K562 (cell line): Measurements from ENCODE around the gene GPC3. TPM values are rescaled to one million over a fixed set of nuclear protein-coding genes. Genes with fewer than 3 reads are reported as not detected.

Experiments used
- ATAC-seq: fragments of 200-7000 bp; cut with Tn5 transposase; 3 replicates; pipeline ENCODE4 v1.9.1; 2020; ENCODE audit warnings: moderate library complexity
- BruUV-seq: library from RNA; stranded (reverse); fragments of 400-500 nt; replicated peaks from 2 replicates; lab custom pipeline; 2021; lab: Mats Ljungman, UMichigan
- CTCF ChIA-PET: fragments of 300-600 bp; formaldehyde crosslinking; extraction: SDS; loops from one replicate; lab custom pipeline; 2021; ENCODE audit warnings: low intra/inter-chr PET ratio; lab: Yijun Ruan, JAX
- POLR2A ChIA-PET: fragments of 300-600, 350-650 bp; sonication (Branson Sonifier 250); formaldehyde crosslinking; extraction: SDS; loops from one replicate; lab custom pipeline; 2021; ENCODE audit warnings: antibody characterized with exemption, inconsistent platforms; lab: Yijun Ruan, JAX
- DNase-seq, 4 experiments: peaks; one replicate each; pipeline versions ENCODE4 v3.0.0 to v3.0.0-alpha.2; 2011 to 2018; ENCODE audit warnings: low spot score in 3 of 4, mixed read lengths in 3 of 4; ENCODE audit errors: extremely low read depth in 1 of 4
- FAIRE-seq: peaks from 2 replicates; lab custom pipeline; 2011; peaks lifted over from hg19 to GRCh38; lab: Jason Lieb, UNC
- H2AFZ ChIP-seq: 2 replicates; pipeline ENCODE4 v1.6.0; 2011; ENCODE audit warnings: low read depth, low read length, control low read depth, inconsistent platforms
- H3K27ac ChIP-seq: fragments of 200-600 bp; 3 replicates; pipeline ENCODE4 v1.8.0; 2011; ENCODE audit warnings: low read depth, mild to moderate bottlenecking, control low read depth, inconsistent platforms, low read length, moderate library complexity, mixed read lengths; ENCODE audit errors: extremely low read depth
- H3K27me3 ChIP-seq, 2 experiments: fragments of 300-600 bp in 1 of 2; 2 replicates in 1 of 2; 3 replicates in 1 of 2; pipeline versions ENCODE4 v1.6.0 to v1.8.0; 2011; ENCODE audit warnings: inconsistent platforms in 2 of 2, low read length in 2 of 2, mild to moderate bottlenecking in 1 of 2, mixed read lengths in 1 of 2, moderate library complexity in 1 of 2; ENCODE audit not compliant: control insufficient read depth in 2 of 2, insufficient read depth in 2 of 2
- H3K36me3 ChIP-seq: fragments of 300-600 bp; 3 replicates; pipeline ENCODE4 v1.8.0; 2011; ENCODE audit warnings: mild to moderate bottlenecking, low read length, inconsistent platforms; ENCODE audit not compliant: control insufficient read depth, insufficient read depth
- H3K4me1 ChIP-seq, 2 experiments: fragments of 200-600 bp in 1 of 2; replicated peaks in 1 of 2; 2 replicates in 1 of 2; 3 replicates in 1 of 2; pipeline versions ENCODE4 v1.5.1 to v1.8.0; 2011; ENCODE audit warnings: inconsistent platforms in 2 of 2, low read length in 2 of 2, mild to moderate bottlenecking in 1 of 2, mixed read lengths in 1 of 2, moderate library complexity in 1 of 2; ENCODE audit not compliant: control insufficient read depth in 2 of 2, insufficient read depth in 2 of 2
- H3K4me2 ChIP-seq: 2 replicates; pipeline ENCODE4 v1.6.1; 2011; ENCODE audit warnings: low read length, control low read depth, inconsistent platforms, mixed read lengths; ENCODE audit not compliant: insufficient read depth
- H3K4me3 ChIP-seq: fragments of 200-600 bp; sonication (generic), shearing (Covaris generic); 2 replicates; pipeline ENCODE4 v1.5.1; 2016; ENCODE audit warnings: control low read depth, inconsistent platforms
- H3K79me2 ChIP-seq: fragments of 200-600 bp; 3 replicates; pipeline ENCODE4 v1.8.0; 2011; ENCODE audit warnings: low read length, inconsistent platforms; ENCODE audit not compliant: control insufficient read depth, insufficient read depth
- H3K9ac ChIP-seq, 2 experiments: 2 replicates each; pipeline versions ENCODE4 v1.6.0 to v1.6.1; 2011; ENCODE audit warnings: low read depth in 2 of 2, low read length in 2 of 2, control low read depth in 1 of 2, inconsistent platforms in 1 of 2, mild to moderate bottlenecking in 1 of 2, mixed read lengths in 1 of 2; ENCODE audit not compliant: insufficient read depth in 1 of 2
- H3K9me1 ChIP-seq: one replicate; pipeline ENCODE4 v1.6.0; 2011; ENCODE audit warnings: inconsistent platforms, mild to moderate bottlenecking, low read length, moderate library complexity; ENCODE audit not compliant: control insufficient read depth, insufficient read depth
- H3K9me3 ChIP-seq: replicated peaks from 2 replicates; pipeline ENCODE4 v1.5.1; 2011; ENCODE audit warnings: low read depth, low read length, inconsistent platforms; ENCODE audit not compliant: control insufficient read depth, insufficient read depth
- H4K20me1 ChIP-seq: replicated peaks from 2 replicates; pipeline ENCODE4 v1.6.1; 2011; ENCODE audit warnings: low read length, inconsistent platforms, mixed read lengths; ENCODE audit not compliant: control insufficient read depth, insufficient read depth
- BACH1 ChIP-seq: fragments of 200-800 bp; sonication (Bioruptor generic); IDR thresholded peaks from 2 replicates; pipeline ENCODE4 v1.6.1; 2016; ENCODE audit warnings: missing genetic modification characterization, missing compliant biosample characterization
- BDP1 ChIP-seq: IDR thresholded peaks from 3 replicates; pipeline ENCODE4 v1.6.1; 2011; ENCODE audit not compliant: insufficient read length, insufficient read depth
- BRD4 ChIP-seq: fragments of 200-600 bp; sonication (generic); IDR thresholded peaks from 2 replicates; pipeline ENCODE4 v1.6.1; 2017; ENCODE audit warnings: inconsistent platforms
- LEF1 ChIP-seq: fragments of 450-650 bp; IDR thresholded peaks from 2 replicates; pipeline ENCODE4 v1.6.1; 2016; ENCODE audit warnings: mild to moderate bottlenecking
- MAFK ChIP-seq: IDR thresholded peaks from 2 replicates; pipeline ENCODE4 v1.6.1; 2011; ENCODE audit warnings: low read length, improper control_type of control experiment
- MTF1 ChIP-seq: fragments of 250-450 bp; sonication (Bioruptor Pico); IDR thresholded peaks from 2 replicates; pipeline ENCODE4 v1.9.0; 2021; ENCODE audit warnings: moderate library complexity, mild to moderate bottlenecking, inconsistent platforms, borderline replicate concordance
- NEUROD1 ChIP-seq: fragments of 150-350 bp; IDR thresholded peaks from 2 replicates; pipeline ENCODE4 v1.6.1; 2014; ENCODE audit warnings: borderline replicate concordance, low read length, low read depth; ENCODE audit not compliant: partially characterized antibody
- NKRF ChIP-seq: fragments of 450-650 bp; IDR thresholded peaks from 2 replicates; pipeline ENCODE4 v1.6.1; 2016; ENCODE audit warnings: borderline replicate concordance
- PREB ChIP-seq: sonication (generic); formaldehyde crosslinking; IDR thresholded peaks from 2 replicates; pipeline ENCODE4 v1.8.1; 2023; ENCODE audit warnings: mild to moderate bottlenecking, missing genetic modification reagents
- XRCC5 ChIP-seq: fragments of 200-400 bp; formaldehyde crosslinking; IDR thresholded peaks from 2 replicates; pipeline ENCODE4 v1.6.1; 2017; ENCODE audit warnings: low read depth, mild to moderate bottlenecking, low read length
- ZKSCAN3 ChIP-seq: fragments of 250-450 bp; sonication (Bioruptor Pico); IDR thresholded peaks from 2 replicates; pipeline ENCODE4 v1.4.0; 2020
- ZNF778 ChIP-seq: fragments of 450-650 bp; formaldehyde crosslinking; IDR thresholded peaks from 2 replicates; pipeline ENCODE4 v1.4.0; 2020; ENCODE audit warnings: mild to moderate bottlenecking, moderate library complexity
- WGBS: fragments of 100-300 bp; shearing (Covaris generic); methylation state at CpG from one replicate; pipeline ENCODE4 v1.1.6; 2016; ENCODE audit warnings: low coverage, mixed read lengths; ENCODE audit not compliant: insufficient coverage; ENCODE audit errors: missing lambda C conversion rate; 5-methylcytosine and 5-hydroxymethylcytosine counted together
- in situ Hi-C: fragments of 300-500 bp; cut with MboI; formaldehyde crosslinking; loops from 4 replicates; pipeline ENCODE4 v1.15.0; 2018; ENCODE audit warnings: inconsistent platforms, mixed read lengths
- intact Hi-C: fragments of 100-400 bp; cut with micrococcal nuclease; formaldehyde crosslinking; loops from 2 replicates; pipeline ENCODE4 v1.14.2; 2022
- polyA plus RNA-seq, 8 experiments: library from polyadenylated mRNA; depleted of rRNA in 4 of 8; stranded (reverse) in 5 of 8; unstranded in 3 of 8; fragments of >200 nt; fragmentation: Nextera tagmentation in 2 of 8; fragmentation: Illumina TruSeq in 1 of 8; extraction: Ambion mirVana in 2 of 8; extraction: Trizol in 1 of 8; gene quantifications; 2 replicates each; pipeline versions ENCODE4 v1.2.1 to v1.2.3, GENCODE V29; 2011 to 2014; ENCODE audit warnings: inconsistent platforms in 1 of 8, missing spikeins in 1 of 8
- total RNA-seq, 7 experiments: library from RNA; depleted of rRNA in 6 of 7; stranded (reverse); fragments of >200 nt in 6 of 7; fragmentation: Illumina TruSeq in 2 of 7; extraction: Trizol in 2 of 7; gene quantifications; 2 replicates each; pipeline versions ENCODE4 v1.2.1 to v1.2.3, GENCODE V29; 2011 to 2021; ENCODE audit warnings: low replicate concordance in 1 of 7

GPC3 gene
- total and polyA plus RNA-seq, 9 of the 15 experiments (the other 6 are each of a cell fraction or from before 2014, with no cell fraction given): 0.42 TPM; not detected in 8

GRCh38 chrX:133587818-133588217, 397.6 kb downstream of the GPC3 start:
- DNase-seq: no peak
- BruUV-seq: no TSS peak

More at GRCh38 chrX:133587818-133588217, 397.6 kb downstream of the GPC3 start:
- Histone ChIP-seq H3K27me3 (no peaks in the 10 kb centered on the region), H3K4me3 (no peak overlapping the region), H3K9me1 (no peaks in the 10 kb centered on the region), H4K20me1 (no peaks in the 10 kb centered on the region), H3K4me1 (no peaks in the 10 kb centered on the region), H2AFZ (no peak overlapping the region), H3K36me3 (no peaks in the 10 kb centered on the region), H3K9ac (no peak overlapping the region), H3K27ac (no peak overlapping the region), H3K79me2 (no peaks in the 10 kb centered on the region), H3K4me2 (no peak overlapping the region)
- ChIA-PET POLR2A (interaction anchor here (0.6 kb wide), 1 partner anchor 12 kb away, joined by 3 read pairs; no protein-coding TSS in a partner anchor), CTCF (no interaction called here)
- ATAC-seq: no peak
- no peak for FAIRE-seq
- intact Hi-C loops: no loop called here
- 8% methylated on average over 4 of the region's 4 CpGs for WGBS
- TF ChIP-seq BRD4 (no peak), PREB (CRISPR knock-in tag) (no peak), NKRF (no peak), ZKSCAN3 (CRISPR knock-in tag) (no peak), BDP1 (no peak), LEF1 (no peak), NEUROD1 (no peak), MAFK (no peak), ZNF778 (no peak), BACH1 (tag) (no peak), MTF1 (CRISPR knock-in tag) (no peak), XRCC5 (no peak)
- TF ChIP-seq, all 486 proteins: peak for 0
- in situ Hi-C loops: no loop called here
- H3K9me3 ChIP-seq: no peaks in the 10 kb centered on the region
